ENCODE results near the gene PRM3.

PRM3 gene

GRCh38 chr16:11250786-11251524, 22.5 kb downstream of the PRM3 start:
- no peak for DNase-seq (ENCODE audit: extremely low read depth, low read depth)
- TF ChIP-seq CTCF (IDR thresholded peaks at IDR 0.05; ENCODE audit: low read depth, low read length), result no peak

GRCh38 chr16:11250091-11250785, 23.2 kb downstream of the PRM3 start:
- no peak for TF ChIP-seq CTCF (IDR thresholded peaks at IDR 0.05; ENCODE audit: low read depth, low read length)
- no peak for DNase-seq (ENCODE audit: extremely low read depth, low read depth)

- no peak for DNase-seq (ENCODE audit: extremely low read depth, low read depth)
- no peak for TF ChIP-seq CTCF (IDR thresholded peaks at IDR 0.05; ENCODE audit: low read depth, low read length)
Observed at GRCh38 chr16:11249233-11250061, 24.0 kb downstream of the PRM3 start.

- TF ChIP-seq CTCF (IDR thresholded peaks at IDR 0.05; ENCODE audit: low read depth, low read length), result no peak
- no peak for DNase-seq (ENCODE audit: extremely low read depth, low read depth)
Observed at GRCh38 chr16:11248133-11248532, 25.3 kb downstream of the PRM3 start.

- no peak for DNase-seq (ENCODE audit: extremely low read depth, low read depth)
- no peak for TF ChIP-seq CTCF (IDR thresholded peaks at IDR 0.05; ENCODE audit: low read depth, low read length)
Observed at GRCh38 chr16:11245988-11246387, 27.4 kb downstream of the PRM3 start.

GRCh38 chr16:11245222-11245737, 28.1 kb downstream of the PRM3 start:
- no peak for TF ChIP-seq CTCF (IDR thresholded peaks at IDR 0.05; ENCODE audit: low read depth, low read length)
- DNase-seq (ENCODE audit: extremely low read depth, low read depth), result no peak
